HPDE6-E6E7 (cell line): ENCODE data around the gene VPS51.

Experiments used
- DNase-seq: peaks from one replicate; pipeline ENCODE4 v3.0.0; 2011; ENCODE audit warnings: missing footprints; ENCODE audit errors: extremely low spot score

The VPS51 gene

DNA sequence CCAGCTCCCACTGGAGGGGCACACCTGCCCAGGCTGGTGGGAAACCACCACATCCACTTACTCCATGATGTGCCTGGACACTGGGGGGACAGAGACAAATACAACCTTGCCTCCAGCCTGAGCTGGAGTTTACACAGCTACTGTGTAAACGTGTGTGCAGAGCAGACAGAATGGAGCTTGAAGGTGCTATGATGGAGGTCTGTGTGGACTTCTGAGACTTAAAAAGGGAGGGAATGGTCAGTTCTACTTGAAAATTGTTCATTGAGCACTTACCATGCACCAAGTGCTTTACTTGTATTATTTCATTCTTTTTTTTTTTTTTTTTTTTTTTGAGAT lies 23.4 kb upstream of the VPS51 start:
- DNase-seq = no peak

DNA sequence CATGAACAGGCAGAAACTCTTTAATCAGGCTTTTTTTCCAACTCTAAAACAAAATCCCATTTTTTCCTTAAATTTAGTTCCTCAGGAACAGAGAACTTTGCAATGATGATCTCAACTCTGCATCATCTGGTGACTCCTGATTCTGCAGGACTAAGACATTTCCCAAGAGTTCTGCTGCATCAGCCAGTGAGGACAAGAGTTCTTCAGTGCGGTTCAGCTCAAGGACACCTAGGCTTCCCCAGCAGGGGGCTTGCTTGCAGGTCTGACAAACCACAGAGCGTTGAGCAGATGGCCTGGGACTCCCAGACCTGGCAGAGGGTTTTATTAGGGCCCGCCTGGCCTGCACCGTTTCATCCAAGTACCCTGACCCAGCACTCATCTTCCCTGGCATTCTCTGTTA lies 18.6 kb upstream of the VPS51 start:
- DNase-seq = no peak

DNA sequence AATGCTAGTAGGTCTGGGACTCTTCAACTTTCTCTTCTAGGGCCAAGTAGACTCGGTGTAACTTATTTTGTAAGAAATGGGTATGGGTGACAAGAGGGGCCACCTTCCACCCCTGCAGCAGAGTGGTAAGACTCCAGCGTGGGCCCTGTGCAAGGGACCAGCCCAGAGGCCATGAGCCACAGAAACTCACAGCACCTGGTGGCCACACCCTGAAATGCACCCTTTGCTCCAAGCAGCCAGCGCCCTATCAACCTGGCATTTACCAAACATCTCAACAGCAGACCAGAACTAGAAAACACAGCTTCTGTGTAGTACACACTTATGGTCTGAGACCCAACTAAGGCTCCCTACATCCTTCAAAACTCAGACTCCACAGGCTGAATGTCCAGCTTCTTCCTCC lies 17.9 kb upstream of the VPS51 start:
- DNase-seq = no peak

DNA sequence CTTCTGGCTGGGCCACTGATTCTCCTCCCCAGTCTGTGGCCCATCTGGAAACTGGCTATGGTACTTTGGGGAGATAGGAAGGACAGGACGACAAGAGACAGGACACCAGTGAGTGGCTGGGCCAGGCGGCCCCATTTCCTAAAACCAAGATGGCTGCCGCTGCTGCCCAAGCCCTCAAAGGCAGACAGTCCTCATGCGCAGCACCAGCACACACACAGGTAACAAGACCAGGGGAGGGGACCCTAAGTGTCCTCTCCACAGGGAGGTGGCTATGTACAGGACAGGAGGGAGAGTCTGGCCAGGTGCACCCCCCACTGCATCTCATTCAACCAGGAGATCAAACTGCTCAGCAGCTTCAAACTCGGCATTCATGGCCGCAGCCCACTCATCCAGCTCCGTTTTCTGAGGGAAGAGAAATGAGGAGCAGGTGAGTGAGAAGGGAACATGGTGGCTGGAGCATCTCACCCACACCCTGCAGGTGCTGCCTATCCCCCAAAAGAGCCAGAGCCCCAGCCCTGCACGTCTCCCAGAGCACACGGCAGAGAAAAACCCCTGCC lies 17.1 kb upstream of the VPS51 start:
- DNase-seq = no peak

DNA sequence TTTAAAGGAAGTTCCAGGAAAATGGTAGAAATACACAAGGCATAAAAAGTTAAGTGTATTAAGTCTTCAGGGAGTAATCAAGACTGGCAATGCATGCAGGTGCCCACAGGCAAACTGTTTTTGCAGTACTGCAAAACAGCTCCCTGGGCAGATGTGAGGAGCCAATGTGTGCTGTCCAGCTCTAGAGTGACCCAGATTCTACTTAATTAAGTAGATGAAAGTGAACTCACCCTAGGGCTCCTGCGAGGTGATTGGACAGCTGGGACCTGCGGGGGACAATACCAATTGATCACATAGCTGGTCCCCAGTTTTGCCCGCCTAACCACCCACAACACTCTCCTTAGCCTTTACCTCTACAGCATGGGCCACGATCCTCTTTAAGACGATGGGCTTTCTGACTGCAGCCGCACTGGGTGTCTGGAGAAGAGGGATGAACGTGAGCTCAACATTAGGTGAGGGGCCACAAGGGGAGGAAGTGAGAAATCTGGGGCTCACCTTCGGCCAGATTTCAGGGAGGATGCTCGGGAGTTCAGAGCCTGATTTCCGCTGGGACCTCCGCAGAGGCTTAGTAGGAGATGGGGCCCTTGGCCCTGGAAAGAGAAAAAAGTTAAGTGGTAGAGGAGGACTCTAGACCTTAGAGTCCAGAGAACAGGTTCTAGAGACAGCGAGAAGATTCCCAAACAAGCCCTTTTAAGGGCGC lies 12.7 kb upstream of the VPS51 start:
- no peak for DNase-seq

DNA sequence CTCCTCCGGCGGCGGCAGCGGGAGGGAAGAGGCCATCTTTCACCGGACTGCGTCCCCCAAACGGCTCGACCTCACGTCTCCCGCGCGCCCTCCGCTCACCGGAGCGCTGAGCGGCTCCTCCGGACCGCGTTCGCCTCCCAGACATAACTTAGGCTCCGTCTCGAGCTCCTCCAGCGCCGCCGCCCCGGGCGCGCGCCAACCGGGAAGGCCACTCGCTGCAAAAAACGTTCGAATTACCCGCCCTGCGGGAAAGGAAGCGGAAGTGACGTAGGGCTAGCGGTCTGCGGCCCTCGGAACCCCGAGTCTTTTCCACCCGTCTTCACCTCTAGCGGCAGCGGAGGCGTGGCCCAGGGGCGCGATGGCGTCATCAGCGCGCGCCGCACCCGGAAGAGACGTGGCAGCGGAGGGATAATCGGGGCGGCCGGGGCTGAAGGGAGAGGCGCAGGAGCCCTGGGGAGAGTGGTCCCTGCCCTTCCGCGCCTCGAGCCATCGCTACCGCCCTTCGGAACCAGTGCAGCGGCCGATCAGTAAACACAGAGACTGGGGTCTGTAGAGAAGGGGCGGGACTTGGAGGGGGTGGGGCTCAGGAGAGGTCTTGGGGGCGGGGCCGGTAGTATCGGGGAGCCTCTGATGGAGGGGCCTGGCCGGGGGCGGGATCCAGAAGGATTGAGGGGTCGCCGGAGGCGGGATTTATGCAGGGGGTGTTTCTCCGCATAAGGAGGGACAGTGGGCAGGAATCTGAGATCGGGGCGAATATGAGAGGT lies 12.0 kb upstream of the VPS51 start, which contains the start of the genes CDCA5 and ZFPL1:
TSS of gene CDCA5 (minus strand) at position 207 of the 764 bp plus-strand sequence. CDS start at position 145, 62 bp downstream.
TSS of gene ZFPL1 (plus strand) at position 389 of the 764 bp plus-strand sequence. CDS start 477 bp downstream, outside the sequence.
- peak; percentile 98 for DNase-seq

DNA sequence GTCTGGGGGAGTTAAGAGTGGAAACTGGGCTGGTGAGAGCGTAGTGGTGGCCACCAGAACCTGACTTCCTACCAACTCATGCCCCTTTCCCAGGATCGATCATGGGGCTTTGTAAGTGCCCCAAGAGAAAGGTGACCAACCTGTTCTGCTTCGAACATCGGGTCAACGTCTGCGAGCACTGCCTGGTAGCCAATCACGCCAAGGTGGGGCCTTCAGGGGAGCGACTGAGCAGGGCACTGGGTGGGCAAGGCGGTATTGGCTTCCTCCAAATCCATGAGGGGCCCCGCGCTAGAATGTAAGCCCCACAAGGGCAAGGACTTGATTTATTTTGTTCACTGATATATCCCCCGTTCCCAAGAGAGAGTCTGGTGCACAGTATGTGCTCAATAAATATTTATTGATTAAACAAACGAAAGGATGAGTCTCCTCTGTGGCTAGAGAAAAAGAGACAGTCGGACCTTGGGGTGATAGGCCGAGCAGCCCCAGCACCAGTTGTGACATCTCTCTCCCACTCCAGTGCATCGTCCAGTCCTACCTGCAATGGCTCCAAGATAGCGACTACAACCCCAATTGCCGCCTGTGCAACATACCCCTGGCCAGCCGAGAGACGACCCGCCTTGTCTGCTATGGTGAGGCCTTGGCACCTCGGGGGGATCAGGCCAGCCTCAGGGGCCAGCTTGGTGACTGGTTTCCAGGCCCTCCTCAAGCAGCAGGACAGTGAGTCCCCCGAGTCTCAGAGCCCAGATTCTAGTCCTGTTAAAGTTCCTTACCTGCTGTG lies 11.2 kb upstream of the VPS51 start:
- DNase-seq = no peak

DNA sequence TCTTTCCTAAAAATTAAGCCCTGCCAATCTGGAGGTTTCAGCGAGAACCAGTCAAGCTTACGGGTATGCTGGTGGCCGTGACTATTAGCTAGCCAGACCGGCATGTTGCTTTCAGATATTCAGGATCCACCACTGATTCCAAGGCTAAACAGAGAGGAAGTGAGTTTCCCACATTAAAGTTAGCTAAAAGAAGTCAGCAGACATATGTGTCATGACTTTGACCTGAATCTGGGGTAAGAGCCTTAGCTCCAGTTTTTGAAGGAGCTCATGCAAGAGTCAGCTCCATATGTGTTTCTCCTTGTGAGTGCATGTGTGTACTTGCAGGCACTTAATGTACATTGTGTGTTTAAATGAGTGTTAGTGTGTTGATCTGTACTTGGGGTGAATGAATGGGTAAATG lies 10.6 kb upstream of the VPS51 start:
- no peak for DNase-seq

DNA sequence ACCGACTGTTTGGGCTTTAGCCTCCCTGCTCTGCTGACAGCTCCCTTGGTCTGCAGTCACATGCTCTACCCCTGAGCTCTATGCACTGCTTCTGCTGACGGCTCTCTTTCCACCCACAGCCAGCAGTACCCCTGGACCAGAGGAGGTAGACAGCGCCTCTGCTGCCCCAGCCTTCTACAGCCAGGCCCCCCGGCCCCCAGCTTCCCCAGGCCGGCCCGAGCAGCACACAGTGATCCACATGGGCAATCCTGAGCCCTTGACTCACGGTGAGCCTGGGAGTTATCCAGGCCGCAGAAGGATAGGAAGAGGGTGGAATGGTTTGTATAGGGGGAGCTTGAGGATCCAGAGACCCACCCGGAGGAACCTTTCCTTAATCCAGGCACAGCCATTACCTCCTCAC lies 9.2 kb upstream of the VPS51 start:
- DNase-seq = no peak

DNA sequence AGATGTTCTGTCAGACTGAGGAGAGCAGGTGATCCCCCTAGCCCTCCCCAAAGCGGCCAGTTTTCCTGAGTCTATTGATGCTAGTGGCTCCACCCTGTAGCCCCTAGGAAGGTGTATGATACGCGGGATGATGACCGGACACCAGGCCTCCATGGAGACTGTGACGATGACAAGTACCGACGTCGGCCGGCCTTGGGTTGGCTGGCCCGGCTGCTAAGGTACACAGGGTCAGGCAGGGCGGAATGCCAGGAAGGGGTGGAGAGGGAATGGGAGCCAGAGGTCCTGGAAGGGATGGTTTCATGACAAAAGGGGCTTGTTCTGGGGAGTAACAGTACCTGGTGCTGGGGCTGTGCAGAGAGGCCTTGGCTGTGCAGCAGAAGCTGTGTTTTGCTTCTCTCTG lies 8.8 kb upstream of the VPS51 start:
- DNase-seq = no peak

DNA sequence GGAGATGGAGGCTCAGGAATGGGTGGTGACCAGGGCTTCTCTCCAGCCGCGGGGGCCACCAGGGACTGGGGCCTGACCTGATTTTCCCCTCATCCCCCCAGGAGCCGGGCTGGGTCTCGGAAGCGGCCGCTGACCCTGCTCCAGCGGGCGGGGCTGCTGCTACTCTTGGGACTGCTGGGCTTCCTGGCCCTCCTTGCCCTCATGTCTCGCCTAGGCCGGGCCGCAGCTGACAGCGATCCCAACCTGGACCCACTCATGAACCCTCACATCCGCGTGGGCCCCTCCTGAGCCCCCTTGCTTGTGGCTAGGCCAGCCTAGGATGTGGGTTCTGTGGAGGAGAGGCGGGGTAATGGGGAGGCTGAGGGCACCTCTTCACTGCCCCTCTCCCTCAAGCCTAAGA lies 8.2 kb upstream of the VPS51 start:
- DNase-seq = no peak

DNA sequence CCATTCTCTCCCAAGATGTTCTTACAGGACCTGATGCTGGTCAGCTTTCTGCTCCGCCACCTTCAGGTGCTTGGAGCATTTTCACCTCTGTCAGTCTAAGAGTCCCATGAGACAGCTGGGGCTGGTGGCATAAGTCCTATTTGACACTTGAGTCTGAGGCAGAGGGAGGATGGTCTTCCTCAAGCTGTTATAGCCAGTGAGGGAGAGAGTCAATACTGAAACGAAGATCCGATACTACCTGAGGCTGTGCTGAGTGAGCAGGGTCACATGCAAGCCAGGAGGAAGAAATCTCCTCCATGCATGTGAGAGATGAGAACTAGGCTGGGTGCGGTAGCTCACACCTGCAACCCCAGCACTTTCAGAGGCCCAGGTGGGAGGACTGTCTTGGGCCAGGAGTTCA lies 6.4 kb upstream of the VPS51 start:
- no peak for DNase-seq

DNA sequence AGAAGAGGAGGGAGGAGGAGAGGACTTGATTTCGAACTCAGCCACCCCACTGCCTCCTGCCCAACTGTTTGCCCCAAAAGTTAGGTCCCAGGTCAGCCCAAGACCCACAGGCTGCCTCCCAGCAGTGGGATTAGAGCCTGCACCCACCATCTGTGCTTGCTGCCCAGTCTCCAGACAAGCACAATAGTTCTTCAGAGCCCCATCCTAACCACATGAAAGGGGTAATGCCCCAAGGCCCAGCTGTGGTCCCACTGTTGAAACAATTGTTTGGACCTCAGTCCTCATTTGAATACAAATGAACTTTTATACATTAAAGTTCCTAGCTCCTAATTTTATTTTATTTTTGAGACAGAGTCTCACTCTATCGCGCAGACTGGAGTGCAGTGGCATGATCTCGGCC lies 5.4 kb upstream of the VPS51 start:
- DNase-seq = no peak

DNA sequence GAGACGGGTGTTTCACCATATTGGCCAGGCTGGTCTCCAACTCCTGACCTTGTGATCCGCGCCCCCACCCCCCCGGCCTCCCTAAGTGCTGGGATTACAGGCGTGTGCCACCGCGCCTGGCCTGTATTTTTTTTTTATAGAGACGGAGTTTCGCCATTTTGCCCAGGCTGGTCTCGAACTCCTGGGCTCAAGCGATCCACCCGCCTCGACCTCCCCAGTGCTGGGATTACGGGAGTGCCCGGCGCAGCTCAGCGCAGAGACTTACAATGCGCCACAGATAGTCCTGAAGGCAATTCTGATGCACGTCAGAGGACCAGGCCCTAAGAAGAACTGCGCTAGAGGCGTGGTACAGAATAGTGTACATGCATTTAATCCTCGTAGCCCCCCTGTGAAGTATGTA lies 587 bp upstream of the VPS51 start:
- DNase-seq = no peak

DNA sequence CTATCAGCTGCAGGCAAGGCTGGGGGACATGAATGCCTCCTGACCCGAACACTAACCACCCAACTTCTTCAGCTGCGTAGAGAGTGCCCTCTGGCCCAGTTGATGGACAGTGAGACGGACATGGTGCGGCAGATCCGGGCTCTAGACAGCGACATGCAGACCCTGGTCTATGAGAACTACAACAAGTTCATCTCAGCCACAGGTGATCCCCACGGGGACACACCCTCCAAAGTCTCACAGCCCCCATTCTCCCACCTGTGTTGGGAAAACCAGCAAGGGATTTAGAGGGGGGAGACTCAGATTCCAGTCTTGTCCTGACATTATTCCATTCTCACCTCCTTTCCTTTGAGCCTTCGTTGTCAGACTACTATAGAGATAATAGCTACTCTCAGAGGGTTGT lies 912 bp downstream of the VPS51 start:
- no peak for DNase-seq

DNA sequence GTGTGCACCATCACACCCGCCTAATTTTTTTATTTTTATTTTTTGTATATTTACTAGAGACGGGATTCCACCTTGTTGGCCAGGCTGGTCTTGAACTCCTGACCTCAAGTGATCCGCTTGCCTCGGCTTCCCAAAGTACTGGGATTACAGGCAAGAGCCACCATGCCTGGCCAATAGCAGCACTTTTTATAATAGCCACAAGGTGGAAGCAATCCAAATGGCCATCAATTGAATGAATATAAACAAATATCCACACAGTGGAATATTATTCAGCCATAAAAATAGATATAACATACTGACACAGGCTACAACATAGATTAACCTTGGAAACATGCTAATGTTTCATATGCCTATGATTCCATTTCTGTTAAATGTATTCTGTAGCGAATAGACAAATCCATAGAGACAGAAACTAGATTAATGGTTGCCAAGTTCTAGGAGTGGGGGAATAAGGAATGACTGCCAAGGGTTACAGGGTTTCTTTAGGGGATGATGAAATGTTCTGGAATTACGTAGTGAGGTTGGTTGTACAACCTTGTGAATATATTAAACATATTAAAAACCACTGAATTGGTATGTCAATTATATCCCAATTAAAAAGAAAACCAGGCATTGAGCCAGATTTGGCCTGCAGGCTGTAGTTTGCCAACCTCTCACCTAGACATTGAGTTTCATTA lies 4.8 kb downstream of the VPS51 start:
- DNase-seq = no peak

DNA sequence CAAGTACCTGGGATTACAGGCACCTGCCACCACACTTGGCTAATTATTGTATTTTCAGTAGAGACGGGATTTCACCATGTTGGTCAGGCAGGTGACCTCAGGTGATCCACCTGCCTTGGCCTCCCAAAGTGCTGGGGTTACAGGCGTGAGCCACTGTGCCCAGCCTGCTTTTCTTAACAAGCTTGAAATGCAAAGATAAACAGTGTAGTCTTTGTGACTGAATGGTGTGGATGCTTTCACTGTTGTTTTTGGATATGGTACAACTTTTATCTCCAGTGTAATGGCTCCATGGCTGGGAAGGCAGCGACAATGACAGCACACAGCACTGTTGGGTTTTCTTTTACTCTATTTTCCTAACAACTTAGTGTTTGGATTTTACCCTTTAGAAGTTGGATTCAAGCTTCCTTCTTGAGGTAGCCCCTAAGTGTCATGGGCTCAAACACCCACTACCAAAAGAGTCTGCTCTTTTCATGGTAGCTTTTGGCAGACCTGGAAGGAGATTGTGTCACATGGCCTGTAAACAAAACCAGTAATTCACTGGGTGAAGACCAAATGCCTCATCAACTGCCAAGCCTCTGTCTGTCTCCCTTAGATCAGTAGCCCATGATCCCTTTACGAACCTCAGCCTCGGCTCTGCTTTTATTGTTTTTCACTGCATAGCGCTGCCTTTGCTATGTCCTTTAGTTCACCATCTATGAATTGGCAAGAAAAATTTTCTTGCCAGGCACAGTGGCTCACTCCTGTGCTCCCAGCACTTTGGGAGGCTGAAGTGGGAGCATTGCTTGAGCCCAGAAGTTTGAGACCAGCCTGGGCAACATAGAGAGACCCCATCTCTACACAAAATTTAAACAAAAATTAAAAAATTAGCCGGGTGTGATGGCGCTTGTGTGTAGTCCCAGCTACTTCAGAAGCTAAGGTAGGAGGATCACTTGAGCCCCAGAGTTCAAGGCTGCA lies 6.4 kb downstream of the VPS51 start:
- DNase-seq = no peak

DNA sequence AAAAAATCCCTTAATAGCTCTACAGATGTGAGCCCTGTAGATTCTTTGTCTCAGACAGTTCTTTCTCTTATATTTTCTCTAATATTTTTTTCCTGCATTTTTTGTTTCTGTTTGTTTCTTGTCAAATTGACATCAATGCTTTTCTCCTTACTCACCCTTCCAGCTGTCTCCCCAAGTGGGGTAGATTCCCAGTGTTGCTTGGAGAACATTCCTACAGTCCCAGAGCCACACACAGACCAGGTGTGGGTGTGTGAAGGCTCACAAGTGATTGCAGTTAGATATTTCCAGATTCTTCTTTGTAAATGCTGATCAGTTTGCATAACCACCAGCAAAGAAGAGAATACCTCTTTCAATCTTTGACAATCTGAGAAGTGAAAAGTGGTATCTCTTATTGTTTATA lies 7.5 kb downstream of the VPS51 start:
- DNase-seq = no peak

DNA sequence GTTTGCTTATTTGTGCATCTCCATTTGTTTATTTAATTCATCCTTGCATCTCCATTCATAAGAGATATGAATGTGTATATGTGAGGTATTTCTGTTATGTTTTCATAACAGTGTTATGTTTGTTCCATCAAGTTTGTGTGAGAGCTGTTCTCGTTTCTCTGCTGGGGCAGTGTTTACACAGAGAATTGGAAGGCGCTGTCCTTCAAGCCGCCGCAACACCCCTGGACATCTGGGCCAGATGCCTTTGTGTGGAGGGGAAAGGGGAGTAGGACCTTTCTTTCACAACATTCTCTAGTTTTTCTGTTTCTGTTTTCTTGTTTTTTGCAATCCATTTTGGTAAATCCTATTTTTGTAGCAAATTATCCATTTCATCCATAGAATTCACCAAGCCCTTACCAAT lies 8.6 kb downstream of the VPS51 start:
- no peak for DNase-seq

DNA sequence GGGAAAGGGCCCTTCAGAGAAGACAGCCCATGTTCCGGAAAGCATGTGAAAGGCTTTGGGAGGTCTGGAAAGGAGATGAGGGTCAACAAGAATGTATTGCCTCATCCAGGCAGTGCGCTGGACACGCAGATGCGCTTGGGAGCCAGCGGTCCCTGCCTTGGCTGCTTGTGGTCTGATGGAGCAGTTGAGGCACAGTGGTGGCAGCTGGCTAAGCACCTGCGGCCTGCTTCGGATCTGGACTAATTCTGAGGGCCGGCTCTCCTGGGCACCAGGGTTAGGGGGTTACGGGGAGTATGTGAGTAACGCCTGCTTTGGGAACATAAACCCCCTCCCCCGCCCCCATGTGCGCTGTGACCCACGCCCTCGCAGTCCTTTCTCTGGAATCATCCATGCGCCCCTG lies 11.1 kb downstream of the VPS51 start:
- no peak for DNase-seq
